ENCODE results near the gene MTHFS. TPM values are rescaled to one million over a fixed set of nuclear protein-coding genes. Genes with fewer than 3 reads are reported as not detected.
A peak's percentile ranks its signal among the peaks of the same experiment; 100 is the strongest.

Gene MTHFS
- total and polyA plus RNA-seq, 12 donors, result 10.1 to 38.5 (median 19.9) TPM

DNA sequence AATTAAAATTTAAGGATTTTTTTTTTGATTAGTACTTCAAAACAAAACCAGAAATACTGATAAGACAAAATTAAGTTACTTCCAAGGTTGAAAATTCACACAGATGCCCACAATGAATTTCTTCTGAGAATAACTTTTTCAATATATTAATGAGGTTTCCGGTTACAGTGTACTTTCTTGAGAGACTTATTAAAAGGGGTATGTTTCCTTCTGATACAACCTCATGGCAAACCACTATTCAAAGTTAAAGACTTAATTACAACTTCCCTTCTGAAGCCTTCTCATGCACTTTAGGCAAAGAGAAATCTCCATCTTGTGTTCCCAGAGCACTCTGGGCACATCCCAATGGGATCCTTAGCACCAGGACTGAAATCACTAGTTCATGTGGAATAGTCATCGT, 36.2 kb downstream of the MTHFS start:
- H3K36me3 ChIP-seq, result peaks cover 0 to 5% (median 0%) of the 10 kb centered on the region in 9 donors
- TF ChIP-seq, protein P1, sequence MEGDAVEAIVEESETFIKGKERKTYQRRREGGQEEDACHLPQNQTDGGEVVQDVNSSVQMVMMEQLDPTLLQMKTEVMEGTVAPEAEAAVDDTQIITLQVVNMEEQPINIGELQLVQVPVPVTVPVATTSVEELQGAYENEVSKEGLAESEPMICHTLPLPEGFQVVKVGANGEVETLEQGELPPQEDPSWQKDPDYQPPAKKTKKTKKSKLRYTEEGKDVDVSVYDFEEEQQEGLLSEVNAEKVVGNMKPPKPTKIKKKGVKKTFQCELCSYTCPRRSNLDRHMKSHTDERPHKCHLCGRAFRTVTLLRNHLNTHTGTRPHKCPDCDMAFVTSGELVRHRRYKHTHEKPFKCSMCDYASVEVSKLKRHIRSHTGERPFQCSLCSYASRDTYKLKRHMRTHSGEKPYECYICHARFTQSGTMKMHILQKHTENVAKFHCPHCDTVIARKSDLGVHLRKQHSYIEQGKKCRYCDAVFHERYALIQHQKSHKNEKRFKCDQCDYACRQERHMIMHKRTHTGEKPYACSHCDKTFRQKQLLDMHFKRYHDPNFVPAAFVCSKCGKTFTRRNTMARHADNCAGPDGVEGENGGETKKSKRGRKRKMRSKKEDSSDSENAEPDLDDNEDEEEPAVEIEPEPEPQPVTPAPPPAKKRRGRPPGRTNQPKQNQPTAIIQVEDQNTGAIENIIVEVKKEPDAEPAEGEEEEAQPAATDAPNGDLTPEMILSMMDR (IDR thresholded peaks at IDR 0.05), result no peak
- H3K4me1 ChIP-seq, result no peaks in the 10 kb centered on the region
- no peak overlapping the region for H3K27ac ChIP-seq
- no peak overlapping the region for H3K4me3 ChIP-seq
- ATAC-seq (no peak), DNase-seq (no peak)
- WGBS, 2 donors, result 93 to 97% methylated on average over 2 of the region's 2 CpGs
- H3K27me3 ChIP-seq, result no peaks in the 10 kb centered on the region
- H3K9me3 ChIP-seq, result no peaks in the 10 kb centered on the region
- intact Hi-C loops (cut with DNase I), result no loop called here

DNA sequence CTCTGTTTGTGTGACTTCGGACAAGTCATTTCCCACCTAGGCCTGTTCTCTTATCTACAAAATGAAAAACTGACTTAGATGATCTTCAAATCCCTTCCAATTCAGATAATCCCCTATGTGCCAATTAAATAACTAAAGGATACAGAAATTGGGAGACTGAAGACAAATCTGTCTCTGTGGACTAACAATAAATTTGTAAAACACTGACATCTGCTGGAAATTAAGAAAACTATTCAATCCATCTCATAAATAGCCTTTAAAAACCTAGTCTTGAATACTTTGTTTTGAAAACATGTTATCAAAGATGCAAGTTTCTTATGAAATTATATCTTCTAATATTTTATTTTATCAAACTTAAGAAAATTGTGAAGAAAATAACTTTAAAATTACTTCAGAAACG, 38.3 kb downstream of the MTHFS start:
- ATAC-seq, result no peak
- no peaks in the 10 kb centered on the region for H3K27me3 ChIP-seq
- 83 to 86% methylated on average over 2 of the region's 2 CpGs for WGBS, 2 donors
- H3K4me1 ChIP-seq, result no peaks in the 10 kb centered on the region
- H3K27ac ChIP-seq, result no peak overlapping the region
- TF ChIP-seq, protein P1 (IDR thresholded peaks at IDR 0.05), result peak in 4 of 9 donors; percentile 20 to 41 (median 28)
- H3K4me3 ChIP-seq, result no peak overlapping the region
- peaks cover 0 to 5% (median 0%) of the 10 kb centered on the region in 9 donors for H3K36me3 ChIP-seq
- no peaks in the 10 kb centered on the region for H3K9me3 ChIP-seq
- intact Hi-C loops (cut with DNase I), result loop anchor here in 1 of 10 donors (10.0 kb wide), 1 partner anchor 474 kb away; no protein-coding TSS in a partner anchor
- no peak for DNase-seq

DNA sequence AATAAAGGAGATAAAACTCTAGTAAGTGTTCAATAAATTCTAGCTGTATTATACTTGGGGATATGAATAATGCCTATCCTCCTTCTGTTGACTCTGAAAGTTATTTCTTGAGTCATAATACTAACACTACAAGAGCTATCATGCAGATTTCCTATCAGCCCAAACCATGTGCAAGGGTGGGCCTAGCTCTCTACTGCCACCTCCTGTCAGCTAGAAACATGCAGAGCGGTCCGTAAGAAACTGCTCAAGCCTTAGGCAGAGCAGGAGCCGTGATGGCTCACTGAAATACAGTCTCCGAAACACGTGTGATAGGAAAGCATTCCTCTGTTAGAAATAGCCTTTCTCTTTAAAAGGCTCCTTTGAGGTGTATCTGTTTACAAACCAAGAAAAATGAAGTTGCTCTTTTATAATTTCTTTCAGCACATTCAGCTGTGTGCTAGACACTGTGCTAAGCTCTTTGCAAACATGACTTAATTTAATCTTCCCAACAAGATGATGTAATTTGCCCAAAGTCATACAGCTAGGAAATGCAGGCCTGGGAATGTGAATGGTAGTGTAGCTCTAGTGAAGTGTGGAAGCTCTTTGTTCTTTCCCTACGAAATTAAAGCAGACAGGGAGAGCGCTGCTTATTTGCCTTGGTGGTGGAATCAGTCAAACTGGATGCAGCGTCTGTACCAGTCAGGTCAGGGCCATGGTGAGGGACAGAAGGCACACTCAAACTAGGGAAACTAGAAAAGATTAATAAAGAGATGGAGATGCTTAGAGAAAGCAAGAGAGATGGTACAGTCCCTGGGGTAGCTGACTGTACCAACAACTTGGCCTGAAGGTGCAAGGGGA, 43.1 kb downstream of the MTHFS start:
- 45 to 52% methylated on average over 8 of the region's 8 CpGs for WGBS, 2 donors
- DNase-seq, result peak; percentile 14 to 48

DNA sequence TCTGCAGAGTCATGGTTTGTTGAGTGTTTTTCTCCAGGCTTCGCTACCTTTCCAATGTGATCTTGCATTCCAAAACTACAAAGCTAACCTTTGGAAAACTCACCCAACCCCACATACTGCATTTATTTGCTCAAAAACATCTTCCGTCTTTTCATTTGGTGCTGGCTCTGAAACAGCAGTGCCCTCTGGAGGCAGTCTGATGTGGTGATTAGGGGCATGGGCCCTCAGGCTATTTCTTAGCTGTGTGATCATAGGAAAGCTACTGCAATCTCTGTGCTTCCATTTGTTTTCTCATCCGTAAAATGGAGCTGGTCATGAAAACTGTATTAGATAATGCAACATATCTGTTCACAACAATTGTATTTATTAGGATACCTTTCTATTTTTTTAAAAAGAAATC, 47.0 kb downstream of the MTHFS start:
- WGBS, 2 donors, result 89 to 97% methylated on average over 3 of the region's 3 CpGs
- ATAC-seq, result no peak
- TF ChIP-seq, protein P1 (IDR thresholded peaks at IDR 0.05), result peak in 6 of 9 donors; percentile 22 to 59 (median 37)
- H3K4me3 ChIP-seq, result no peak overlapping the region
- intact Hi-C loops (cut with DNase I), result loop anchor here in 4 of 10 donors (5.0 to 10.0 kb wide), 2 partner anchors 465 to 467 kb away; no protein-coding TSS in a partner anchor
- H3K4me1 ChIP-seq, result no peaks in the 10 kb centered on the region
- DNase-seq, result no peak
- H3K9me3 ChIP-seq, result no peaks in the 10 kb centered on the region
- H3K27ac ChIP-seq, result no peak overlapping the region
- H3K27me3 ChIP-seq, result no peaks in the 10 kb centered on the region
- peaks cover 0 to 19% (median 0%) of the 10 kb centered on the region in 9 donors for H3K36me3 ChIP-seq

More for the DNA sequence above, 43.1 kb downstream of the MTHFS start:
- ATAC-seq, result peak; percentile 61 to 91 (median 85)
- Histone ChIP-seq H3K9me3 (no peaks in the 10 kb centered on the region), H3K4me1 (no peaks in the 10 kb centered on the region), H3K27ac (no peak overlapping the region), H3K4me3 (no peak overlapping the region), H3K36me3 (peaks cover 0 to 5% (median 0%) of the 10 kb centered on the region in 9 donors), H3K27me3 (no peaks in the 10 kb centered on the region)
- intact Hi-C loops (cut with DNase I), result loop anchor here (1.0 to 10.0 kb wide), 5 partner anchors 469 to 475 kb away; no protein-coding TSS in a partner anchor
- TF ChIP-seq, protein P1 (IDR thresholded peaks at IDR 0.05), result peak; percentile 80 to 97 (median 93)

Measured in heart right ventricle (tissue), 16 donors.